HepG2 (cell line): ENCODE data around the gene DNAJA3.

Experiments used
- AGO1 ChIP-seq: fragments of 200-400 bp; formaldehyde crosslinking; IDR thresholded peaks from 2 replicates; pipeline ENCODE4 v1.6.1; 2017; ENCODE audit warnings: mild to moderate bottlenecking, low read depth, low read length, moderate library complexity; ENCODE audit not compliant: poor library complexity, severe bottlenecking
- CEBPB ChIP-seq: IDR thresholded peaks from 2 replicates; pipeline ENCODE4 v1.6.1; 2011; ENCODE audit warnings: low read depth, low read length, improper control_type of control experiment, borderline replicate concordance
- CREB1 ChIP-seq, 2 experiments: fragments of 450-650 bp in 1 of 2; IDR thresholded peaks; 2 replicates each; pipeline ENCODE4 v1.6.1; 2016 to 2017; ENCODE audit warnings: control low read depth in 1 of 2, mild to moderate bottlenecking in 1 of 2, missing compliant biosample characterization in 1 of 2, missing genetic modification characterization in 1 of 2
- CTCF ChIP-seq: sonication (generic); formaldehyde crosslinking; IDR thresholded peaks from 2 replicates; pipeline ENCODE4 v1.5.0; 2020; ENCODE audit warnings: mild to moderate bottlenecking, missing genetic modification reagents, moderate library complexity
- HNF4G ChIP-seq, 2 experiments: sonication (generic) in 1 of 2; formaldehyde crosslinking in 1 of 2; IDR thresholded peaks; 2 replicates each; pipeline versions ENCODE4 v1.4.0 to v1.6.1; 2011 to 2020; ENCODE audit warnings: borderline replicate concordance in 2 of 2, low read depth in 2 of 2, mild to moderate bottlenecking in 2 of 2, low read length in 1 of 2, missing genetic modification reagents in 1 of 2, moderate library complexity in 1 of 2
- MAF1 ChIP-seq: sonication (generic); formaldehyde crosslinking; IDR thresholded peaks from 2 replicates; pipeline ENCODE4 v1.5.0; 2020; ENCODE audit warnings: missing genetic modification reagents, borderline replicate concordance
- NFE2L1 ChIP-seq: sonication (generic); formaldehyde crosslinking; IDR thresholded peaks from 2 replicates; pipeline ENCODE4 v1.4.0; 2020; ENCODE audit warnings: missing genetic modification reagents, mild to moderate bottlenecking, borderline replicate concordance
- POLR2A ChIP-seq, 2 experiments: IDR thresholded peaks; 2 replicates each; pipeline ENCODE4 v1.6.1; 2011; ENCODE audit warnings: low read depth in 2 of 2, low read length in 2 of 2, mild to moderate bottlenecking in 1 of 2, moderate library complexity in 1 of 2; ENCODE audit not compliant: insufficient read depth in 1 of 2
- SMYD3 ChIP-seq: sonication (generic); formaldehyde crosslinking; IDR thresholded peaks from 2 replicates; pipeline ENCODE4 v1.8.1; 2023; ENCODE audit warnings: mild to moderate bottlenecking, missing genetic modification reagents
- SP1 ChIP-seq, 2 experiments: fragments of 450-650 bp in 1 of 2; sonication (generic) in 1 of 2; formaldehyde crosslinking in 1 of 2; IDR thresholded peaks; 2 replicates each; pipeline versions ENCODE4 v1.4.0 to v1.6.1; 2016 to 2020; ENCODE audit warnings: missing genetic modification reagents in 1 of 2
- TAF1 ChIP-seq: sonication (generic); formaldehyde crosslinking; IDR thresholded peaks from 2 replicates; pipeline ENCODE4 v1.4.0; 2020; ENCODE audit warnings: missing genetic modification reagents
- ZFP36 ChIP-seq: fragments of 150-350 bp; IDR thresholded peaks from 2 replicates; pipeline ENCODE4 v1.6.1; 2018; ENCODE audit warnings: borderline replicate concordance, low read length, low read depth; ENCODE audit not compliant: partially characterized antibody
- ZNF431 ChIP-seq: sonication (generic); formaldehyde crosslinking; IDR thresholded peaks from 2 replicates; pipeline ENCODE4 v1.9.0; 2022; ENCODE audit warnings: missing genetic modification reagents, low read depth, mild to moderate bottlenecking, borderline replicate concordance
- ZNF615 ChIP-seq: sonication (generic); formaldehyde crosslinking; IDR thresholded peaks from 2 replicates; pipeline ENCODE4 v1.5.0; 2020; ENCODE audit warnings: mild to moderate bottlenecking, missing genetic modification reagents, borderline replicate concordance

- TF ChIP-seq CTCF (no peak), POLR2A (IDR thresholded peaks at IDR 0.05; ENCODE audit: insufficient read depth in 1 of 2, low read depth in 2 of 2, low read length in 2 of 2) (no peak), HNF4G (IDR thresholded peaks at IDR 0.05; ENCODE audit: borderline replicate concordance, low read depth, low read length) (no peak), HNF4G (CRISPR knock-in tag; IDR thresholded peaks at IDR 0.05; ENCODE audit: borderline replicate concordance, low read depth) (no peak), ZFP36 (no peak), TAF1 (no peak), NFE2L1 (no peak), ZNF431 (no peak), SMYD3 (CRISPR knock-in tag) (no peak), CREB1 (IDR thresholded peaks at IDR 0.05) (no peak), CREB1 (CRISPR knock-in tag; IDR thresholded peaks at IDR 0.05) (no peak), ZNF615 (CRISPR knock-in tag) (no peak), SP1 (IDR thresholded peaks at IDR 0.05) (no peak), SP1 (CRISPR knock-in tag; IDR thresholded peaks at IDR 0.05) (no peak), AGO1 (no peak), CEBPB (no peak), MAF1 (no peak)
Observed at GRCh38 chr16:4471869-4472268, 46.2 kb downstream of the DNAJA3 start.
